ENCODE data around the gene INTS2. TPM values are rescaled to one million over a fixed set of nuclear protein-coding genes. Genes with fewer than 3 reads are reported as not detected.

INTS2 gene
- total and polyA plus RNA-seq, 2 donors (not counting 1 experiment from before 2014, with no cell fraction given): 3.5 to 19.5 TPM

- no peak overlapping the region for H3K27ac Mint-ChIP-seq
- H3K27me3 ChIP-seq (replicated peaks in 1 of 4; ENCODE audit: control extremely low read depth in 1 of 4, control insufficient read depth in 3 of 4, insufficient read depth in 4 of 4, low read length in 3 of 4): no peaks in the 10 kb centered on the region
- 100% methylated on average over 4 of the region's 7 CpGs for WGBS (ENCODE audit: insufficient coverage)
- peaks cover 5% of the 10 kb centered on the region for H3K4me1 Mint-ChIP-seq
- no peak for DNase-seq
- no peak overlapping the region for H3K4me3 Mint-ChIP-seq
- no peak overlapping the region for H3K4me2 ChIP-seq (replicated peaks; ENCODE audit: low read depth, low read length, poor library complexity, severe bottlenecking)
- peaks cover 10 to 44% of the 10 kb centered on the region in 2 experiments for H3K36me3 ChIP-seq (replicated peaks in 1 of 2; ENCODE audit: control extremely low read depth in 1 of 2, control insufficient read depth in 1 of 2, extremely low read depth in 1 of 2, insufficient read depth in 2 of 2, low read length in 1 of 2)
- no peak overlapping the region for H3K9ac ChIP-seq (ENCODE audit: low read length)
- no peaks in the 10 kb centered on the region for H3K9me3 ChIP-seq (ENCODE audit: control extremely low read depth in 1 of 3, control insufficient read depth in 2 of 3, insufficient read depth in 1 of 3, low read length in 2 of 3)
- no peaks in the 10 kb centered on the region for H3K27me3 Mint-ChIP-seq
- peaks cover 1% of the 10 kb centered on the region for H3K79me2 ChIP-seq (ENCODE audit: control insufficient read depth, insufficient read depth, low read length)
- POLR2A ChIA-PET: no interaction called here
- no peak for TF ChIP-seq CTCF (IDR thresholded peaks at IDR 0.05)
- no peak for TF ChIP-seq EZH2 (IDR thresholded peaks at IDR 0.05; ENCODE audit: borderline replicate concordance, insufficient read depth, low read depth, low read length, poor library complexity, severe bottlenecking)
- CTCF ChIA-PET: no interaction called here
- ATAC-seq (ENCODE audit: low read depth): no peak
- H3K4me1 ChIP-seq (ENCODE audit: control insufficient read depth in 2 of 2, insufficient read depth in 2 of 2, low read length in 2 of 2): peaks cover 0 to 7% of the 10 kb centered on the region in 2 donors
- intact Hi-C loops (cut with micrococcal nuclease): no loop called here
- no peak overlapping the region for H2AFZ ChIP-seq (ENCODE audit: insufficient read depth, low read depth, low read length, poor library complexity, severe bottlenecking)
- no peak overlapping the region for H3K27ac ChIP-seq (ENCODE audit: low read length in 2 of 2)
- H4K20me1 ChIP-seq (ENCODE audit: control insufficient read depth, insufficient read depth, low read length, poor library complexity, severe bottlenecking): no peaks in the 10 kb centered on the region
- no peak overlapping the region for H3K4me3 ChIP-seq (ENCODE audit: control extremely low read depth in 1 of 5, extremely low read depth in 1 of 5, insufficient read depth in 1 of 5, low read depth in 2 of 5, low read length in 4 of 5)
- H3K9me3 Mint-ChIP-seq (ENCODE audit: insufficient read depth): no peaks in the 10 kb centered on the region
Measured at GRCh38 chr17:61908292-61909037, 19.3 kb downstream of the INTS2 start.

- ChIA-PET CTCF (no interaction called here), POLR2A (no interaction called here)
- Histone ChIP-seq H3K79me2 (ENCODE audit: control insufficient read depth, insufficient read depth, low read length) (no peaks in the 10 kb centered on the region), H3K9me3 (ENCODE audit: control extremely low read depth in 1 of 3, control insufficient read depth in 2 of 3, insufficient read depth in 1 of 3, low read length in 2 of 3) (no peaks in the 10 kb centered on the region), H3K4me2 (replicated peaks; ENCODE audit: low read depth, low read length, poor library complexity, severe bottlenecking) (no peak overlapping the region), H3K9ac (ENCODE audit: low read length) (no peak overlapping the region), H4K20me1 (ENCODE audit: control insufficient read depth, insufficient read depth, low read length, poor library complexity, severe bottlenecking) (no peaks in the 10 kb centered on the region), H3K27me3 (replicated peaks in 1 of 4; ENCODE audit: control extremely low read depth in 1 of 4, control insufficient read depth in 3 of 4, insufficient read depth in 4 of 4, low read length in 3 of 4) (no peaks in the 10 kb centered on the region), H2AFZ (ENCODE audit: insufficient read depth, low read depth, low read length, poor library complexity, severe bottlenecking) (no peak overlapping the region), H3K27ac (ENCODE audit: low read length in 2 of 2) (no peak overlapping the region), H3K4me1 (ENCODE audit: control insufficient read depth in 2 of 2, insufficient read depth in 2 of 2, low read length in 2 of 2) (peaks cover 0 to 7% of the 10 kb centered on the region in 2 donors), H3K4me3 (ENCODE audit: control extremely low read depth in 1 of 5, extremely low read depth in 1 of 5, insufficient read depth in 1 of 5, low read depth in 2 of 5, low read length in 4 of 5) (no peak overlapping the region), H3K36me3 (replicated peaks in 1 of 2; ENCODE audit: control extremely low read depth in 1 of 2, control insufficient read depth in 1 of 2, extremely low read depth in 1 of 2, insufficient read depth in 2 of 2, low read length in 1 of 2) (peaks cover 10 to 51% of the 10 kb centered on the region in 2 experiments)
- H3K4me3 Mint-ChIP-seq: no peak overlapping the region
- TF ChIP-seq EZH2 (IDR thresholded peaks at IDR 0.05; ENCODE audit: borderline replicate concordance, insufficient read depth, low read depth, low read length, poor library complexity, severe bottlenecking) (no peak), CTCF (IDR thresholded peaks at IDR 0.05) (no peak)
- WGBS (ENCODE audit: insufficient coverage): 86% methylated on average over 3 of the region's 5 CpGs
- DNase-seq (no peak), ATAC-seq (ENCODE audit: low read depth) (no peak)
- H3K27me3 Mint-ChIP-seq: no peaks in the 10 kb centered on the region
- H3K4me1 Mint-ChIP-seq: peaks cover 5% of the 10 kb centered on the region
- intact Hi-C loops (cut with micrococcal nuclease): no loop called here
- no peak overlapping the region for H3K27ac Mint-ChIP-seq
- H3K9me3 Mint-ChIP-seq (ENCODE audit: insufficient read depth): no peaks in the 10 kb centered on the region
Measured at GRCh38 chr17:61907361-61907760, 20.4 kb downstream of the INTS2 start.

Measured in B cell (primary cell).